ENCODE results near the gene MAP2K5.

MAP2K5 gene

GRCh38 chr15:67803299-67803698 is 260.8 kb downstream of the MAP2K5 start:
- TF ChIP-seq INSM2 (tag by site-specific recombination; IDR thresholded peaks at IDR 0.05): no peak
- TF ChIP-seq ZNF670 (tag by site-specific recombination; IDR thresholded peaks at IDR 0.05; ENCODE audit: low read depth): no peak
- no peak for TF ChIP-seq ZNF433 (tag by site-specific recombination; IDR thresholded peaks at IDR 0.05; ENCODE audit: low read depth)
- no peak for TF ChIP-seq HIC1 (tag by site-specific recombination; IDR thresholded peaks at IDR 0.05)
- TF ChIP-seq ZNF692 (tag by site-specific recombination; IDR thresholded peaks at IDR 0.05): no peak
- no peak for TF ChIP-seq ZFP41 (tag by site-specific recombination; IDR thresholded peaks at IDR 0.05; ENCODE audit: borderline replicate concordance)
- TF ChIP-seq ZNF792 (tag by site-specific recombination; IDR thresholded peaks at IDR 0.05): no peak
- no peak for TF ChIP-seq ZNF394 (tag by site-specific recombination; IDR thresholded peaks at IDR 0.05; ENCODE audit: borderline replicate concordance)
- no peak for TF ChIP-seq AEBP2 (tag by site-specific recombination; IDR thresholded peaks at IDR 0.05; ENCODE audit: borderline replicate concordance)
- no peak for TF ChIP-seq PATZ1 (tag by site-specific recombination; IDR thresholded peaks at IDR 0.05)
- no peak for TF ChIP-seq PRDM4 (tag by site-specific recombination; IDR thresholded peaks at IDR 0.05)
- TF ChIP-seq ZNF18 (tag by site-specific recombination; IDR thresholded peaks at IDR 0.05): no peak
- TF ChIP-seq ZNF404 (tag by site-specific recombination; IDR thresholded peaks at IDR 0.05): no peak
- no peak for TF ChIP-seq BCL11B (tag by site-specific recombination; IDR thresholded peaks at IDR 0.05; ENCODE audit: low read depth)
- no peak for TF ChIP-seq ZNF530 (tag by site-specific recombination; IDR thresholded peaks at IDR 0.05; ENCODE audit: low read depth)
- no peak for TF ChIP-seq KLF10 (tag by site-specific recombination; IDR thresholded peaks at IDR 0.05)
- no peak for TF ChIP-seq ZSCAN5A (tag by site-specific recombination; IDR thresholded peaks at IDR 0.05)
- TF ChIP-seq ZNF624 (tag by site-specific recombination; IDR thresholded peaks at IDR 0.05): no peak
- H3K4me1 ChIP-seq (ENCODE audit: control insufficient read depth, insufficient read depth, low read length): no peaks in the 10 kb centered on the region
- no peak overlapping the region for H3K4me3 ChIP-seq (ENCODE audit: low read depth, low read length)
- ChIA-PET POLR2A (no interaction called here), CTCF (no interaction called here)
- H3K36me3 ChIP-seq (ENCODE audit: control insufficient read depth in 2 of 2, insufficient read depth in 1 of 2, low read length in 2 of 2): no peaks in the 10 kb centered on the region
- no peak overlapping the region for H3K27ac ChIP-seq (ENCODE audit: extremely low read depth, low read depth, low read length)
- H3K9me3 ChIP-seq (ENCODE audit: control insufficient read depth, insufficient read depth, low read depth, low read length): no peaks in the 10 kb centered on the region
